ENCODE data around the gene LTF.

LTF gene

DNA sequence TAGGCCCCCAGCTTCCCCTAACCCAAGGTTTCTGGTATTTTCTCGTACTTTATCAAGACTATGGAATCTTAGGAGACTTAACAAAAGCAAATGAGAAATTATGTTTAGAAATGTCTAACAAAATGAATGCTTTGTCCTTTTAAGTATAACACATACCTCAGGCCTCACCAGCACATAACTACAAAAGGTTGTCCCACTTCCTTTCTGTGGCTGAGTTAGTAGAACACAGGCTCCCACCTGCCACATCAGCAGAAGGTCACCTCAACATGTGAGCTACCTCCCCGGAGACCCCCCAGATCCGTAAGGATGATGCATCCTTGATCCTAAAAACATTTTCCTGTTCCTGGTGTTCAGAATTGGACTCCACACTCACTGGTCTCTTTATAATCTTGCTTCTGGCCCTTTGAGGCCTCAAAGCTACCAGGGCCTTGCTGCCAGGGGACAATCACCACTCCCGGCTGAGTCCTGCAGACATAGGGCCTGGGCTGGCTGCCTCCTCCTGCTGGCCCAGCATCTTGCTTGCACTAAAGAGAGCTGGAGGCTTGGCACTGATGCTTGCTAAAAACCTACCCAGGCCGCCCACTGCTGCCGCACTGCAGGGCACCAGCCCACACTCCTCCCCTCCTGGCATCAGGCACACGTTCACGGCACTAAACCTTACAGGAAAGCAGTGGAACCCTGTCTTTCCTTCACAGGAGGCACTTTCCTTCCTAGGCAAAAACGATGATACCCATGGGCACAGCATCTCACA, 54.8 kb downstream of the LTF start:
- Histone ChIP-seq H3K4ac (ENCODE audit: low read depth, low read length) (no peak overlapping the region), H3K27ac (ENCODE audit: low read depth, low read length) (no peak overlapping the region), H2BK5ac (ENCODE audit: low read length) (no peak overlapping the region), H2BK15ac (replicated peaks; ENCODE audit: low read depth) (no peak overlapping the region), H3K56ac (ENCODE audit: low read length) (no peak overlapping the region), H2AK5ac (ENCODE audit: low read length) (no peak overlapping the region), H3K27me3 (ENCODE audit: insufficient read depth, low read length, poor library complexity) (no peaks in the 10 kb centered on the region), H3K79me2 (ENCODE audit: control insufficient read depth, insufficient read depth, low read length) (no peaks in the 10 kb centered on the region), H3K79me1 (ENCODE audit: low read length) (no peaks in the 10 kb centered on the region), H3K4me3 (ENCODE audit: low read length) (no peak overlapping the region), H4K5ac (ENCODE audit: low read length) (no peak overlapping the region), H3K4me2 (ENCODE audit: low read length) (no peak overlapping the region), H3K4me1 (ENCODE audit: control insufficient read depth, low read depth, low read length) (no peaks in the 10 kb centered on the region), H3K36me3 (ENCODE audit: control insufficient read depth, insufficient read depth, low read length) (no peaks in the 10 kb centered on the region), H2BK120ac (ENCODE audit: low read depth, low read length) (no peak overlapping the region), H3K18ac (ENCODE audit: low read length) (no peak overlapping the region), H4K8ac (ENCODE audit: low read depth, low read length) (no peak overlapping the region), H3K23ac (ENCODE audit: low read length) (no peak overlapping the region), H3K9ac (ENCODE audit: low read length) (no peak overlapping the region)
- WGBS (ENCODE audit: extremely low coverage, insufficient coverage, low lambda C conversion rate): no CpG with 5 or more reads among the region's 9 CpGs
- no peak for DNase-seq

DNA sequence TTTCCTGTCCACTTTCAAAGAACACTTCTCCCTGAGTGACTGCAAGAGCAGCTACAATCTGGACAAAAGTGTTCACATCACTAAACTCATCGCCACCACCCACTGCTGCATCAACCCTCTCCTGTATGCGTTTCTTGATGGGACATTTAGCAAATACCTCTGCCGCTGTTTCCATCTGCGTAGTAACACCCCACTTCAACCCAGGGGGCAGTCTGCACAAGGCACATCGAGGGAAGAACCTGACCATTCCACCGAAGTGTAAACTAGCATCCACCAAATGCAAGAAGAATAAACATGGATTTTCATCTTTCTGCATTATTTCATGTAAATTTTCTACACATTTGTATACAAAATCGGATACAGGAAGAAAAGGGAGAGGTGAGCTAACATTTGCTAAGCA, 55.9 kb downstream of the LTF start:
- H2BK15ac ChIP-seq (replicated peaks; ENCODE audit: low read depth): no peak overlapping the region
- H3K27me3 ChIP-seq (ENCODE audit: insufficient read depth, low read length, poor library complexity): no peaks in the 10 kb centered on the region

DNA sequence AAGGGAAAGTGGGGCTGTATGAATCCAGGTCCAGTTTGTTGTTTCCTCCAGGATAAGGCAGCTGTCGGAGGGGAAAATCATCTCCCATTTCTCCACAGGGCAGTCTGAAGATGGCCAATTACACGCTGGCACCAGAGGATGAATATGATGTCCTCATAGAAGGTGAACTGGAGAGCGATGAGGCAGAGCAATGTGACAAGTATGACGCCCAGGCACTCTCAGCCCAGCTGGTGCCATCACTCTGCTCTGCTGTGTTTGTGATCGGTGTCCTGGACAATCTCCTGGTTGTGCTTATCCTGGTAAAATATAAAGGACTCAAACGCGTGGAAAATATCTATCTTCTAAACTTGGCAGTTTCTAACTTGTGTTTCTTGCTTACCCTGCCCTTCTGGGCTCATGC, 56.7 kb downstream of the LTF start:
- Histone ChIP-seq H3K36me3 (ENCODE audit: control insufficient read depth, insufficient read depth, low read length) (no peaks in the 10 kb centered on the region), H3K4me1 (ENCODE audit: control insufficient read depth, low read depth, low read length) (no peaks in the 10 kb centered on the region), H3K9ac (ENCODE audit: low read length) (no peak overlapping the region), H3K79me1 (ENCODE audit: low read length) (no peaks in the 10 kb centered on the region), H3K56ac (ENCODE audit: low read length) (no peak overlapping the region), H3K23ac (ENCODE audit: low read length) (no peak overlapping the region), H2BK120ac (ENCODE audit: low read depth, low read length) (no peak overlapping the region), H3K4me2 (ENCODE audit: low read length) (no peak overlapping the region), H3K27ac (ENCODE audit: low read depth, low read length) (no peak overlapping the region), H3K18ac (ENCODE audit: low read length) (no peak overlapping the region), H3K27me3 (ENCODE audit: insufficient read depth, low read length, poor library complexity) (no peaks in the 10 kb centered on the region), H4K8ac (ENCODE audit: low read depth, low read length) (no peak overlapping the region), H2BK5ac (ENCODE audit: low read length) (no peak overlapping the region), H3K4ac (ENCODE audit: low read depth, low read length) (no peak overlapping the region), H3K4me3 (ENCODE audit: low read length) (no peak overlapping the region), H2AK5ac (ENCODE audit: low read length) (no peak overlapping the region), H2BK15ac (replicated peaks; ENCODE audit: low read depth) (no peak overlapping the region), H4K5ac (ENCODE audit: low read length) (no peak overlapping the region), H3K79me2 (ENCODE audit: control insufficient read depth, insufficient read depth, low read length) (no peaks in the 10 kb centered on the region)
- WGBS (ENCODE audit: extremely low coverage, insufficient coverage, low lambda C conversion rate): no CpG with 5 or more reads among the region's 7 CpGs
- no peak for DNase-seq

More for the DNA sequence above, 55.9 kb downstream of the LTF start:
- Histone ChIP-seq H4K5ac (ENCODE audit: low read length) (no peak overlapping the region), H3K56ac (ENCODE audit: low read length) (no peak overlapping the region), H3K23ac (ENCODE audit: low read length) (no peak overlapping the region), H3K4ac (ENCODE audit: low read depth, low read length) (no peak overlapping the region), H2BK5ac (ENCODE audit: low read length) (no peak overlapping the region), H3K79me1 (ENCODE audit: low read length) (no peaks in the 10 kb centered on the region), H3K36me3 (ENCODE audit: control insufficient read depth, insufficient read depth, low read length) (no peaks in the 10 kb centered on the region), H3K79me2 (ENCODE audit: control insufficient read depth, insufficient read depth, low read length) (no peaks in the 10 kb centered on the region), H3K27ac (ENCODE audit: low read depth, low read length) (no peak overlapping the region), H3K4me1 (ENCODE audit: control insufficient read depth, low read depth, low read length) (no peaks in the 10 kb centered on the region), H3K9ac (ENCODE audit: low read length) (no peak overlapping the region), H3K4me2 (ENCODE audit: low read length) (no peak overlapping the region), H4K8ac (ENCODE audit: low read depth, low read length) (no peak overlapping the region), H2BK120ac (ENCODE audit: low read depth, low read length) (no peak overlapping the region), H2AK5ac (ENCODE audit: low read length) (no peak overlapping the region), H3K18ac (ENCODE audit: low read length) (no peak overlapping the region), H3K4me3 (ENCODE audit: low read length) (no peak overlapping the region)
- WGBS (ENCODE audit: extremely low coverage, insufficient coverage, low lambda C conversion rate): no CpG with 5 or more reads among the region's 7 CpGs
- DNase-seq: no peak

DNA sequence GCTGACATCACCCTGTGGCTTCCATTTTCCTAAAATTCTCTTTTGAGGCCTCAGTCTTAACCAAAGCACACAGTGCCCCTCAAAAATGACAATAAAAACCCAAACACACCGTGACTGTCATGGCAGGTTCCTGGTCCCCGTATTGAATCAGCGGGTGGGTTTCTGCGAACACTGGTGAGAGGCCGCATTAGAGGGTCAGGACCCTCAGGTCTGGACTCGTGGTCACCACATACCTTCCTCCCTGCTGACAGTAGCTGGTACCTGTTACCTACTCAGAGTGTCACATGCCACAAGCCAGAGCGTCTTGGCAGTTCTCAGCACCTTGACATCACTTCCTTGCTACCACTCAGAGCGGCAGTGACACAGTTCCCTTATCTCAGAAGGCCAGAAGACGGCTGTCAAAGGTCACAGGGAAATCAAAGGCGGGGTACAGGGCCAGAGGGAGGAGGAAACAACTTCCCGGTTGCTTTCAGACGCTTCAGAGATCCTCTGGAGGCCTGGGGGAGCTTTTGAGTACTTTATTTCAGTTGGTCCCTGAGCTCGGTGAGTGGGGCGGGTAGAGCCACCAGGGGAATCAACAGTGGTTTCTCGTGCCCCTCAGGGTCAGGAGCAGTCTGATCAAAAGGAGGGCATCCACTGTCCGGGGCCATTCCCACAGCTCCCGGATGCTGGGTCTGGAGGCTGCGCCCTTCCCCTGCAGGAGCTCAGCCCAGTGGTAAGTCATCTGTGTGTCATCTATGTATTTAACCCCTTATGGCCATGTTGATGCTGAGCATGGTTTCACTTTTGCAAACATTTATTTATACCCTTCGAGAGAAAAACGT, 57.7 kb downstream of the LTF start, which contains the start of the genes CCR5AS and CCRL2:
TSS of gene CCR5AS (minus strand) at position 279 of the 824 bp plus-strand sequence.
TSS of gene CCRL2 (plus strand) at position 472 of the 824 bp plus-strand sequence. CDS start 821 bp downstream, outside the sequence.
- Histone ChIP-seq H2BK15ac (replicated peaks; ENCODE audit: low read depth) (no peak within 1 kb of the TSS), H2AK5ac (ENCODE audit: low read length) (no peak within 1 kb of the TSS), H3K79me2 (ENCODE audit: control insufficient read depth, insufficient read depth, low read length) (no peaks in the 10 kb centered on the region), H3K9ac (ENCODE audit: low read length) (no peak within 1 kb of the TSS), H4K8ac (ENCODE audit: low read depth, low read length) (no peak within 1 kb of the TSS), H3K27ac (ENCODE audit: low read depth, low read length) (no peak within 1 kb of the TSS), H3K18ac (ENCODE audit: low read length) (no peak within 1 kb of the TSS), H3K4ac (ENCODE audit: low read depth, low read length) (no peak within 1 kb of the TSS), H3K4me2 (ENCODE audit: low read length) (no peak within 1 kb of the TSS), H3K79me1 (ENCODE audit: low read length) (no peaks in the 10 kb centered on the region), H3K23ac (ENCODE audit: low read length) (no peak within 1 kb of the TSS), H3K27me3 (ENCODE audit: insufficient read depth, low read length, poor library complexity) (no peaks in the 10 kb centered on the region), H2BK120ac (ENCODE audit: low read depth, low read length) (no peak within 1 kb of the TSS), H4K5ac (ENCODE audit: low read length) (no peak within 1 kb of the TSS), H3K36me3 (ENCODE audit: control insufficient read depth, insufficient read depth, low read length) (no peaks in the 10 kb centered on the region), H3K4me1 (ENCODE audit: control insufficient read depth, low read depth, low read length) (no peaks in the 10 kb centered on the region), H3K56ac (ENCODE audit: low read length) (no peak within 1 kb of the TSS), H2BK5ac (ENCODE audit: low read length) (no peak within 1 kb of the TSS), H3K4me3 (ENCODE audit: low read length) (no peak within 1 kb of the TSS)
- no CpG with 5 or more reads among the region's 20 CpGs for WGBS (ENCODE audit: extremely low coverage, insufficient coverage, low lambda C conversion rate)
- peak; percentile 32 for DNase-seq

DNA sequence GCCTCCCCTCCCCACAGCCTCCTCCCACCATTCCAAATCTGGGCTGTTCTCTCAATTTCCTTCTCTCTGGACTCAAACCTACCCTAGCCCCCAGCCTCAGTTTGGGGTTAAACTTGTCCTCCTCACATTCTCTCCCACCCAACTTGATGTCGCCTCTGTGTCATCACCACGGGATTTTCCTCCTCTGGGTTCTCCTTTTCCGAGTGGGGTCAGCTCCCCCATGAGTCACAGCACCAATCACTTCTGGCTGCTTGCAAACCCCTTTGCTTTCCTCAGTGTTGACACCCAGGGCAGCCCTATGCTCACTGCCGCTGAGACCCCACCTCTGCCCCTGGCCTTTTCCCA, 58.3 kb downstream of the LTF start:
- Histone ChIP-seq H2BK15ac (replicated peaks; ENCODE audit: low read depth) (no peak overlapping the region), H3K79me2 (ENCODE audit: control insufficient read depth, insufficient read depth, low read length) (no peaks in the 10 kb centered on the region), H3K36me3 (ENCODE audit: control insufficient read depth, insufficient read depth, low read length) (no peaks in the 10 kb centered on the region), H2BK5ac (ENCODE audit: low read length) (no peak overlapping the region), H4K8ac (ENCODE audit: low read depth, low read length) (no peak overlapping the region), H3K4me3 (ENCODE audit: low read length) (no peak overlapping the region), H3K27ac (ENCODE audit: low read depth, low read length) (no peak overlapping the region), H3K18ac (ENCODE audit: low read length) (no peak overlapping the region), H2AK5ac (ENCODE audit: low read length) (no peak overlapping the region), H3K9ac (ENCODE audit: low read length) (no peak overlapping the region), H3K56ac (ENCODE audit: low read length) (no peak overlapping the region), H3K27me3 (ENCODE audit: insufficient read depth, low read length, poor library complexity) (no peaks in the 10 kb centered on the region), H3K4me1 (ENCODE audit: control insufficient read depth, low read depth, low read length) (no peaks in the 10 kb centered on the region), H3K4ac (ENCODE audit: low read depth, low read length) (no peak overlapping the region), H3K79me1 (ENCODE audit: low read length) (no peaks in the 10 kb centered on the region), H3K4me2 (ENCODE audit: low read length) (no peak overlapping the region), H4K5ac (ENCODE audit: low read length) (no peak overlapping the region), H3K23ac (ENCODE audit: low read length) (no peak overlapping the region), H2BK120ac (ENCODE audit: low read depth, low read length) (no peak overlapping the region)
- no CpG with 5 or more reads among the region's 4 CpGs for WGBS (ENCODE audit: extremely low coverage, insufficient coverage, low lambda C conversion rate)
- no peak for DNase-seq

Data from mesendoderm (in vitro differentiated cells).